ENCODE results near the gene TADA2B. TPM values are rescaled to one million over a fixed set of nuclear protein-coding genes. Genes with fewer than 3 reads are reported as not detected.

TADA2B gene
- total and polyA plus RNA-seq, 2 experiments from 2014 or later: 2.2 to 14.8 TPM

GRCh38 chr4:7044137-7044930 is 1.2 kb downstream of the TADA2B start:
- in situ Hi-C loops (cut with MboI): no loop called here
- H3K79me2 ChIP-seq (ENCODE audit: insufficient read depth): peaks cover 73% of the 10 kb centered on the region

DNA sequence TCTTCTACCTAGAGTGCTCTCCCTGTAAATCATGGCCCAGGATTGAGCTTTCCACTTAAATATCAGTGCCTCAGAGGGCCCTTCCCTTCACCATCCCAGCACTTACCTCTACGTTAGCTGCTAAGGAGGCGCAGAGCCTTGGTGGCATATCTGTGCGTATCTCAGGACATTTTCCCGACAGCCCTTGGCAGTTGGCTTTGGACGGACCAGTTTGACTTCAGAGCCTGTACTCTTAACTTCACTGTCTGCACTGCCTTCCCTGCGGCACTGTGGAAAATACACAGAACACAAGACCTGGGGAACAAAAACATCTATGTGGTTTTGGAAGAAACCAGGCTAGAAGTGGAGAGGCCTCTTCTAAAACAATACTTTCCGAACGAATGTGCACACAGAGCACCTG is 2.4 kb downstream of the TADA2B start:
- Histone ChIP-seq H3K27me3 (replicated peaks; ENCODE audit: insufficient read depth) (no peaks in the 10 kb centered on the region), H3K79me2 (ENCODE audit: insufficient read depth) (peaks cover 83% of the 10 kb centered on the region), H3F3A (ENCODE audit: insufficient read depth) (peaks cover 38% of the 10 kb centered on the region), H3K4me1 (ENCODE audit: insufficient read depth) (peaks cover 32% of the 10 kb centered on the region), H3K4me2 (ENCODE audit: unreplicated experiment) (peak overlapping the region; percentile 93), H3K9me3 (ENCODE audit: low read depth) (no peaks in the 10 kb centered on the region), H3K27ac (peak overlapping the region; percentile 78), H4K20me1 (ENCODE audit: insufficient read depth) (peaks cover 7% of the 10 kb centered on the region; the same call in 1 of the 2 replicates), H3K4me3 (peak overlapping the region; percentile 80), H3K9me2 (ENCODE audit: insufficient read depth) (no peaks in the 10 kb centered on the region), H2AFZ (no peak overlapping the region), H3K36me3 (ENCODE audit: low read depth) (no peaks in the 10 kb centered on the region), H3K9ac (peak overlapping the region; percentile 89)
- 34 to 38% methylated on average over 8 of the region's 8 CpGs for WGBS, 2 experiments (ENCODE audit: low coverage in 1 of 2, low lambda C conversion rate in 2 of 2, missing lambda C conversion rate in 2 of 2)
- no peak for DNase-seq
- in situ Hi-C loops (cut with MboI): no loop called here
- no peak for TF ChIP-seq EZH2phosphoT487 (IDR thresholded peaks at IDR 0.05; ENCODE audit: insufficient read depth, low read depth)
- no peak for TF ChIP-seq EZH2 (IDR thresholded peaks at IDR 0.05; ENCODE audit: insufficient read depth, poor library complexity, severe bottlenecking)

More at GRCh38 chr4:7044137-7044930, 1.2 kb downstream of the TADA2B start:
- H3K27me3 ChIP-seq (replicated peaks; ENCODE audit: insufficient read depth): no peaks in the 10 kb centered on the region
- H3K27ac ChIP-seq: peak overlapping the region; percentile 68; the same call in 1 of the 2 replicates
- no peaks in the 10 kb centered on the region for H3K36me3 ChIP-seq (ENCODE audit: low read depth)
- H3K4me1 ChIP-seq (ENCODE audit: insufficient read depth): peaks cover 32% of the 10 kb centered on the region
- WGBS, 2 experiments (ENCODE audit: low coverage in 1 of 2, low lambda C conversion rate in 2 of 2, missing lambda C conversion rate in 2 of 2): 4 to 6% methylated on average over 29 of the region's 29 CpGs
- H3F3A ChIP-seq (ENCODE audit: insufficient read depth): peaks cover 38% of the 10 kb centered on the region
- peak overlapping the region; percentile 68 for H2AFZ ChIP-seq
- DNase-seq: peak; percentile 45
- peak overlapping the region; percentile 80 for H3K4me3 ChIP-seq
- peaks cover 7% of the 10 kb centered on the region; the same call in 1 of the 2 replicates for H4K20me1 ChIP-seq (ENCODE audit: insufficient read depth)
- peak overlapping the region; percentile 89 for H3K9ac ChIP-seq
- TF ChIP-seq EZH2 (IDR thresholded peaks at IDR 0.05; ENCODE audit: insufficient read depth, poor library complexity, severe bottlenecking): no peak
- TF ChIP-seq EZH2phosphoT487 (IDR thresholded peaks at IDR 0.05; ENCODE audit: insufficient read depth, low read depth): no peak
- H3K4me2 ChIP-seq (ENCODE audit: unreplicated experiment): peak overlapping the region; percentile 93
- no peaks in the 10 kb centered on the region for H3K9me2 ChIP-seq (ENCODE audit: insufficient read depth)
- no peaks in the 10 kb centered on the region for H3K9me3 ChIP-seq (ENCODE audit: low read depth)

GRCh38 chr4:7045961-7046921 is 3.1 kb downstream of the TADA2B start:
- Histone ChIP-seq H3K27ac (peak overlapping the region; percentile 78), H3K4me2 (ENCODE audit: unreplicated experiment) (peak overlapping the region; percentile 93), H3K4me3 (peak overlapping the region; percentile 80), H3K9me2 (ENCODE audit: insufficient read depth) (no peaks in the 10 kb centered on the region), H3K27me3 (replicated peaks; ENCODE audit: insufficient read depth) (no peaks in the 10 kb centered on the region), H3F3A (ENCODE audit: insufficient read depth) (peaks cover 33% of the 10 kb centered on the region), H3K36me3 (ENCODE audit: low read depth) (no peaks in the 10 kb centered on the region), H3K9me3 (ENCODE audit: low read depth) (no peaks in the 10 kb centered on the region), H2AFZ (no peak overlapping the region), H3K4me1 (ENCODE audit: insufficient read depth) (peaks cover 32% of the 10 kb centered on the region), H4K20me1 (ENCODE audit: insufficient read depth) (peaks cover 7% of the 10 kb centered on the region; the same call in 1 of the 2 replicates), H3K9ac (peak overlapping the region; percentile 89), H3K79me2 (ENCODE audit: insufficient read depth) (peaks cover 83% of the 10 kb centered on the region)
- no peak for TF ChIP-seq EZH2phosphoT487 (IDR thresholded peaks at IDR 0.05; ENCODE audit: insufficient read depth, low read depth)
- TF ChIP-seq EZH2 (IDR thresholded peaks at IDR 0.05; ENCODE audit: insufficient read depth, poor library complexity, severe bottlenecking): no peak
- DNase-seq: peak; percentile 80
- 18 to 20% methylated on average over 22 to 23 of the region's 23 CpGs for WGBS, 2 experiments (ENCODE audit: low coverage in 1 of 2, low lambda C conversion rate in 2 of 2, missing lambda C conversion rate in 2 of 2)
- in situ Hi-C loops (cut with MboI): no loop called here

DNA sequence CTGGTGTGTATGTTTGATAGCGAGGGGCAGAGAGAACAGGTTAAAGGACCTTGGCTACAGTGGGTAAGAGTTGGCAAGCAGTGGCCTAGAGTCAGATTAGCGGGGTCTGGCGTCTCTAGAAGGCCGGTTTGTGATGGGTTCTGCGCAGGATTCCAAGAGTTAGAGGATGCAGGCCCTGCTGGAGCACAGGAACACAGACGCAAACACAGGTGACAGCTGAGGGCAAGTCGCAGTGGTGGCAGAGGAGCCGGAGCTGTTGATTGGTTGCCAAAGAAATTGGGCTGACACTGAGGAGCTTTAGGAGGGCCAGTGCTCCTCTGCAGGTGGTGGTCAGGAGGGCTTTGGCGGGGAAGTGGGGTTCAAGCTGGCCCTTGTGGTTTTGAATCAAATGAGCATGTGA is 3.8 kb downstream of the TADA2B start:
- Histone ChIP-seq H4K20me1 (ENCODE audit: insufficient read depth) (peaks cover 7% of the 10 kb centered on the region; the same call in 1 of the 2 replicates), H3K9ac (peak overlapping the region; percentile 89; the same call in 1 of the 2 replicates), H3K79me2 (ENCODE audit: insufficient read depth) (peaks cover 83% of the 10 kb centered on the region), H3F3A (ENCODE audit: insufficient read depth) (peaks cover 26% of the 10 kb centered on the region), H2AFZ (no peak overlapping the region), H3K4me2 (ENCODE audit: unreplicated experiment) (no peak overlapping the region), H3K27ac (peak overlapping the region; percentile 78), H3K4me1 (ENCODE audit: insufficient read depth) (peaks cover 26% of the 10 kb centered on the region), H3K9me3 (ENCODE audit: low read depth) (no peaks in the 10 kb centered on the region), H3K9me2 (ENCODE audit: insufficient read depth) (no peaks in the 10 kb centered on the region), H3K4me3 (no peak overlapping the region), H3K27me3 (replicated peaks; ENCODE audit: insufficient read depth) (no peaks in the 10 kb centered on the region), H3K36me3 (ENCODE audit: low read depth) (no peaks in the 10 kb centered on the region)
- 85 to 88% methylated on average over 9 of the region's 9 CpGs for WGBS, 2 experiments (ENCODE audit: low coverage in 1 of 2, low lambda C conversion rate in 2 of 2, missing lambda C conversion rate in 2 of 2)
- in situ Hi-C loops (cut with MboI): no loop called here
- no peak for DNase-seq
- TF ChIP-seq EZH2 (IDR thresholded peaks at IDR 0.05; ENCODE audit: insufficient read depth, poor library complexity, severe bottlenecking): no peak
- TF ChIP-seq EZH2phosphoT487 (IDR thresholded peaks at IDR 0.05; ENCODE audit: insufficient read depth, low read depth): no peak
